Measurements from ENCODE around the gene AMIGO3. TPM values are rescaled to one million over a fixed set of nuclear protein-coding genes. Genes with fewer than 3 reads are reported as not detected.

Gene AMIGO3
- total and polyA plus RNA-seq, 2 experiments from 2014 or later = 0.18 TPM; not detected in 1

- Histone ChIP-seq H3K9me2 (ENCODE audit: insufficient read depth) (no peaks in the 10 kb centered on the region), H3K4me3 (no peak overlapping the region), H3K27ac (no peak overlapping the region), H2AFZ (no peak overlapping the region), H3F3A (ENCODE audit: insufficient read depth) (0 out of 2 replicates have a peak, but pooled peaks cover 3% of the 10 kb centered on the region), H3K4me2 (ENCODE audit: unreplicated experiment) (no peak overlapping the region), H4K20me1 (ENCODE audit: insufficient read depth) (no peaks in the 10 kb centered on the region), H3K27me3 (replicated peaks; ENCODE audit: insufficient read depth) (no peaks in the 10 kb centered on the region), H3K4me1 (ENCODE audit: insufficient read depth) (peaks cover 4% of the 10 kb centered on the region; the same call in 1 of the 2 replicates), H3K36me3 (ENCODE audit: low read depth) (no peaks in the 10 kb centered on the region), H3K79me2 (ENCODE audit: insufficient read depth) (no peaks in the 10 kb centered on the region), H3K9ac (no peak overlapping the region), H3K9me3 (ENCODE audit: low read depth) (no peaks in the 10 kb centered on the region)
- TF ChIP-seq EZH2phosphoT487 (IDR thresholded peaks at IDR 0.05; ENCODE audit: insufficient read depth, low read depth) (no peak), EZH2 (IDR thresholded peaks at IDR 0.05; ENCODE audit: insufficient read depth, poor library complexity, severe bottlenecking) (no peak)
- peak; percentile 66 for DNase-seq
- in situ Hi-C loops (cut with MboI) = no loop called here
- 37 to 41% methylated on average over 5 of the region's 5 CpGs for WGBS, 2 experiments (ENCODE audit: low coverage in 1 of 2, low lambda C conversion rate in 2 of 2, missing lambda C conversion rate in 2 of 2)
These were observed 50.6 kb downstream of the AMIGO3 start for GRCh38 chr3:49668861-49669260.

- Histone ChIP-seq H3K9me3 (ENCODE audit: low read depth) (no peaks in the 10 kb centered on the region), H4K20me1 (ENCODE audit: insufficient read depth) (no peaks in the 10 kb centered on the region), H3K79me2 (ENCODE audit: insufficient read depth) (no peaks in the 10 kb centered on the region), H3K9me2 (ENCODE audit: insufficient read depth) (no peaks in the 10 kb centered on the region), H3K36me3 (ENCODE audit: low read depth) (no peaks in the 10 kb centered on the region), H3K27me3 (replicated peaks; ENCODE audit: insufficient read depth) (no peaks in the 10 kb centered on the region), H2AFZ (no peak overlapping the region), H3K4me1 (ENCODE audit: insufficient read depth) (peaks cover 4% of the 10 kb centered on the region; the same call in 1 of the 2 replicates), H3F3A (ENCODE audit: insufficient read depth) (0 out of 2 replicates have a peak, but pooled peaks cover 3% of the 10 kb centered on the region), H3K4me3 (no peak overlapping the region), H3K27ac (no peak overlapping the region), H3K9ac (no peak overlapping the region), H3K4me2 (ENCODE audit: unreplicated experiment) (no peak overlapping the region)
- TF ChIP-seq EZH2 (IDR thresholded peaks at IDR 0.05; ENCODE audit: insufficient read depth, poor library complexity, severe bottlenecking) (no peak), EZH2phosphoT487 (IDR thresholded peaks at IDR 0.05; ENCODE audit: insufficient read depth, low read depth) (no peak)
- in situ Hi-C loops (cut with MboI) = no loop called here
- DNase-seq = no peak
- WGBS, 2 experiments (ENCODE audit: low coverage in 1 of 2, low lambda C conversion rate in 2 of 2, missing lambda C conversion rate in 2 of 2) = 29% methylated on average over 5 of the region's 5 CpGs
These were observed 51.1 kb downstream of the AMIGO3 start for GRCh38 chr3:49668414-49668797.

GRCh38 chr3:49667701-49668413 is 51.6 kb downstream of the AMIGO3 start:
- no peak overlapping the region for H3K27ac ChIP-seq
- H3K79me2 ChIP-seq (ENCODE audit: insufficient read depth) = no peaks in the 10 kb centered on the region
- no peak overlapping the region for H3K4me2 ChIP-seq (ENCODE audit: unreplicated experiment)
- no peaks in the 10 kb centered on the region for H3K27me3 ChIP-seq (replicated peaks; ENCODE audit: insufficient read depth)
- WGBS, 2 experiments (ENCODE audit: low coverage in 1 of 2, low lambda C conversion rate in 2 of 2, missing lambda C conversion rate in 2 of 2) = 69 to 73% methylated on average over 23 to 25 of the region's 25 CpGs
- H3K9me3 ChIP-seq (ENCODE audit: low read depth) = no peaks in the 10 kb centered on the region
- no peaks in the 10 kb centered on the region for H3K36me3 ChIP-seq (ENCODE audit: low read depth)
- no peak for DNase-seq
- no peaks in the 10 kb centered on the region for H3K9me2 ChIP-seq (ENCODE audit: insufficient read depth)
- H3K4me1 ChIP-seq (ENCODE audit: insufficient read depth) = no peaks in the 10 kb centered on the region
- no peak overlapping the region for H2AFZ ChIP-seq
- H3F3A ChIP-seq (ENCODE audit: insufficient read depth) = 0 out of 2 replicates have a peak, but pooled peaks cover 3% of the 10 kb centered on the region
- TF ChIP-seq EZH2phosphoT487 (IDR thresholded peaks at IDR 0.05; ENCODE audit: insufficient read depth, low read depth) (no peak), EZH2 (IDR thresholded peaks at IDR 0.05; ENCODE audit: insufficient read depth, poor library complexity, severe bottlenecking) (no peak)
- in situ Hi-C loops (cut with MboI) = no loop called here
- no peak overlapping the region for H3K9ac ChIP-seq
- H4K20me1 ChIP-seq (ENCODE audit: insufficient read depth) = no peaks in the 10 kb centered on the region
- no peak overlapping the region for H3K4me3 ChIP-seq

Small RNA genes within 50 kb of the gene (small RNA-seq; reads per million reads assigned to genes)
- gene AMIGO3 (ENCODE audit: low read depth, low replicate concordance) (not detected), gene COX6CP14 (ENCODE audit: low read depth, low replicate concordance) (not detected)

Other genes with a start within 250 kb of the AMIGO3 start
- 81.8 and 90.2 TPM in 2 replicates for gene DAG1, start 249.4 kb downstream of the AMIGO3 start, total RNA-seq (2014; rRNA removed; shearing (Covaris generic))
- 42.4 and 43.0 TPM in 2 replicates for gene DAG1, start 249.4 kb downstream of the AMIGO3 start, polyA plus RNA-seq (2016; fragmentation: Nextera tagmentation; extraction: Ambion mirVana)
- gene BSN, start 165.2 kb downstream of the AMIGO3 start, total RNA-seq (2014; rRNA removed; shearing (Covaris generic)) = under 0.01 TPM in 2 replicates
- gene BSN, start 165.2 kb downstream of the AMIGO3 start, polyA plus RNA-seq (2016; fragmentation: Nextera tagmentation; extraction: Ambion mirVana) = 0.03 and 0.08 TPM in 2 replicates
- 108 and 126 TPM in 2 replicates for gene APEH, start 45.3 kb downstream of the AMIGO3 start, total RNA-seq (2014; rRNA removed; shearing (Covaris generic))
- 83.3 and 89.1 TPM in 2 replicates for gene APEH, start 45.3 kb downstream of the AMIGO3 start, polyA plus RNA-seq (2016; fragmentation: Nextera tagmentation; extraction: Ambion mirVana)
- 6.3 and 6.4 TPM in 2 replicates for gene MST1, start 30.2 kb downstream of the AMIGO3 start, total RNA-seq (2014; rRNA removed; shearing (Covaris generic))
- 2.5 and 3.0 TPM in 2 replicates for gene MST1, start 30.2 kb downstream of the AMIGO3 start, polyA plus RNA-seq (2016; fragmentation: Nextera tagmentation; extraction: Ambion mirVana)
- 22.8 and 25.7 TPM in 2 replicates for gene RNF123, start 30.1 kb downstream of the AMIGO3 start, total RNA-seq (2014; rRNA removed; shearing (Covaris generic))
- gene RNF123, start 30.1 kb downstream of the AMIGO3 start, polyA plus RNA-seq (2016; fragmentation: Nextera tagmentation; extraction: Ambion mirVana) = 18.7 and 21.6 TPM in 2 replicates
- gene GMPPB, start 4.3 kb upstream of the AMIGO3 start, total RNA-seq (2014; rRNA removed; shearing (Covaris generic)) = 36.2 and 37.8 TPM in 2 replicates
- gene GMPPB, start 4.3 kb upstream of the AMIGO3 start, polyA plus RNA-seq (2016; fragmentation: Nextera tagmentation; extraction: Ambion mirVana) = 22.8 and 24.1 TPM in 2 replicates
- gene IP6K1, start 66.9 kb upstream of the AMIGO3 start, total RNA-seq (2014; rRNA removed; shearing (Covaris generic)) = 20.6 and 27.2 TPM in 2 replicates
- 18.7 and 20.3 TPM in 2 replicates for gene IP6K1, start 66.9 kb upstream of the AMIGO3 start, polyA plus RNA-seq (2016; fragmentation: Nextera tagmentation; extraction: Ambion mirVana)
- not detected in 2 replicates for gene CDHR4, start 80.2 kb upstream of the AMIGO3 start, total RNA-seq (2014; rRNA removed; shearing (Covaris generic))
- gene CDHR4, start 80.2 kb upstream of the AMIGO3 start, polyA plus RNA-seq (2016; fragmentation: Nextera tagmentation; extraction: Ambion mirVana) = not detected in 2 replicates
- gene INKA1, start 83.6 kb upstream of the AMIGO3 start, total RNA-seq (2014; rRNA removed; shearing (Covaris generic)) = 7.1 and 12.0 TPM in 2 replicates
- gene INKA1, start 83.6 kb upstream of the AMIGO3 start, polyA plus RNA-seq (2016; fragmentation: Nextera tagmentation; extraction: Ambion mirVana) = 7.2 and 7.9 TPM in 2 replicates
- gene UBA7, start 94.3 kb upstream of the AMIGO3 start, total RNA-seq (2014; rRNA removed; shearing (Covaris generic)) = 35.7 and 41.6 TPM in 2 replicates
- gene UBA7, start 94.3 kb upstream of the AMIGO3 start, polyA plus RNA-seq (2016; fragmentation: Nextera tagmentation; extraction: Ambion mirVana) = 14.0 and 16.9 TPM in 2 replicates
- gene TRAIP, start 136.9 kb upstream of the AMIGO3 start, total RNA-seq (2014; rRNA removed; shearing (Covaris generic)) = 4.5 and 6.6 TPM in 2 replicates
- 4.1 and 5.2 TPM in 2 replicates for gene TRAIP, start 136.9 kb upstream of the AMIGO3 start, polyA plus RNA-seq (2016; fragmentation: Nextera tagmentation; extraction: Ambion mirVana)
- gene CAMKV, start 150.2 kb upstream of the AMIGO3 start, total RNA-seq (2014; rRNA removed; shearing (Covaris generic)) = not detected in 2 replicates
- gene CAMKV, start 150.2 kb upstream of the AMIGO3 start, polyA plus RNA-seq (2016; fragmentation: Nextera tagmentation; extraction: Ambion mirVana) = 0.09 and 0.19 TPM in 2 replicates
- gene MST1R, start 184.2 kb upstream of the AMIGO3 start, total RNA-seq (2014; rRNA removed; shearing (Covaris generic)) = 0.32 TPM in 1 of 2 replicates, not detected in the other
- gene MST1R, start 184.2 kb upstream of the AMIGO3 start, polyA plus RNA-seq (2016; fragmentation: Nextera tagmentation; extraction: Ambion mirVana) = 0.35 TPM in 1 of 2 replicates, not detected in the other
- 15.0 and 16.7 TPM in 2 replicates for gene MON1A, start 210.1 kb upstream of the AMIGO3 start, total RNA-seq (2014; rRNA removed; shearing (Covaris generic))
- gene MON1A, start 210.1 kb upstream of the AMIGO3 start, polyA plus RNA-seq (2016; fragmentation: Nextera tagmentation; extraction: Ambion mirVana) = 12.6 and 13.6 TPM in 2 replicates
- 29.8 and 31.8 TPM in 2 replicates for gene RBM6, start 220.5 kb upstream of the AMIGO3 start, total RNA-seq (2014; rRNA removed; shearing (Covaris generic))
- gene RBM6, start 220.5 kb upstream of the AMIGO3 start, polyA plus RNA-seq (2016; fragmentation: Nextera tagmentation; extraction: Ambion mirVana) = 42.9 and 53.7 TPM in 2 replicates

Measured in GM23248 (cell line).